HL-60 (cell line): ENCODE measurements around the gene KAT6B.

Experiments
- DNase-seq, 2 experiments: peaks; one replicate each; pipeline ENCODE4 v3.0.0-alpha.2; 2010 to 2020; ENCODE audit warnings: low read depth in 1 of 2, low spot score in 1 of 2
- H3K27ac ChIP-seq: fragments of 250-450 bp; sonication (Bioruptor Pico); replicated peaks from 2 replicates; pipeline ENCODE4 v1.5.1; 2020; ENCODE audit warnings: mild to moderate bottlenecking, moderate library complexity
- H3K27me3 ChIP-seq: fragments of 250-450 bp; sonication (Bioruptor Pico); 2 replicates; pipeline ENCODE4 v1.5.1; 2021; ENCODE audit warnings: mild to moderate bottlenecking, moderate library complexity; ENCODE audit not compliant: insufficient read depth, poor library complexity, severe bottlenecking
- H3K4me3 ChIP-seq: replicated peaks from 2 replicates; pipeline ENCODE4 v1.5.1; 2011; ENCODE audit warnings: mild to moderate bottlenecking, control low read depth, low read length; ENCODE audit not compliant: insufficient read depth
- CTCF ChIP-seq: IDR thresholded peaks from one replicate; pipeline ENCODE4 v1.5.1; 2011; ENCODE audit warnings: low read length, control low read depth, inconsistent platforms; ENCODE audit not compliant: insufficient read depth
- GABPA ChIP-seq: IDR thresholded peaks from 2 replicates; pipeline ENCODE4 v1.6.1; 2012; ENCODE audit warnings: low read depth
- POLR2AphosphoS5 ChIP-seq: IDR thresholded peaks from 2 replicates; pipeline ENCODE4 v1.6.1; 2012; ENCODE audit warnings: low read depth
- REST ChIP-seq: IDR thresholded peaks from 2 replicates; pipeline ENCODE4 v1.6.1; 2012; ENCODE audit warnings: low read depth; ENCODE audit not compliant: insufficient replicate concordance
- SPI1 ChIP-seq: IDR thresholded peaks from 2 replicates; pipeline ENCODE4 v1.6.1; 2012; ENCODE audit warnings: low read depth, mild to moderate bottlenecking, borderline replicate concordance

The KAT6B gene

GRCh38 chr10:74831518-74832120, 5.2 kb downstream of the KAT6B start:
- no peak for TF ChIP-seq SPI1
- H3K4me3 ChIP-seq = no peak overlapping the region
- H3K27me3 ChIP-seq = no peaks in the 10 kb centered on the region
- no peak for DNase-seq
- no peak overlapping the region for H3K27ac ChIP-seq

- Histone ChIP-seq H3K27ac (no peak overlapping the region), H3K27me3 (no peaks in the 10 kb centered on the region), H3K4me3 (no peak overlapping the region)
- no peak for DNase-seq
- TF ChIP-seq CTCF (no peak), SPI1 (no peak), REST (no peak), POLR2AphosphoS5 (no peak), GABPA (no peak)
Observed at GRCh38 chr10:74835963-74836362, 9.6 kb downstream of the KAT6B start.

DNA sequence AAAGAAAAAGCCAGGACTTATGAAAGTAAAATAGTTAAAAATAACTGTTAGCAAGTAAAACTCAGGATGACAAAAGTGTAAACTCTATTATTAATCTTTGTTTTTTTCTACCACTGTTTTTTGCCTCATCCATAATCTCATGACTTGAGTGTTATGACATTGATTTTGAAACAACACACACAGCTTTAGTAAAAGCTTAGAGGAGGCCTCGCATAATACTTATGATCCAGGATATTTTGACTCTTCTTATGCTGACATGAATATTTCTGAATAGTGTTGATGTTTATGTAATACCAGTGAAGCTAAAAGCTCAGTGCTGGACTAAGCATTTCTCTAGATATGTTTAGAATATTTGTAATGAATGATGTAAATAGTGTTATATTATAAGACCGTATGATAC, 10.5 kb downstream of the KAT6B start:
- TF ChIP-seq GABPA (no peak), SPI1 (no peak), POLR2AphosphoS5 (no peak), REST (no peak), CTCF (no peak)
- Histone ChIP-seq H3K27ac (no peak overlapping the region), H3K4me3 (no peak overlapping the region)

GRCh38 chr10:74837743-74838142, 11.3 kb downstream of the KAT6B start:
- no peak overlapping the region for H3K4me3 ChIP-seq
- TF ChIP-seq POLR2AphosphoS5 (no peak), CTCF (no peak), GABPA (no peak), SPI1 (no peak), REST (no peak)
- no peak overlapping the region for H3K27ac ChIP-seq
- DNase-seq = no peak
- H3K27me3 ChIP-seq = no peaks in the 10 kb centered on the region

More for the DNA sequence above, 10.5 kb downstream of the KAT6B start:
- no peaks in the 10 kb centered on the region for H3K27me3 ChIP-seq
- no peak for DNase-seq
